Stimulated activated CD4-positive, alpha-beta T cell treated with anti-CD3 and anti-CD28 coated beads, Interleukin-1b, Interleukin-23, amount 100 ng/mL, for 4 hours (primary cell): ENCODE data around the gene NHERF2.

ENCODE experiments used
- DNase-seq, 2 donors: peaks; one replicate each; pipeline ENCODE4 v3.0.0-alpha.2; 2020; ENCODE audit warnings: low read depth in 2 of 2

The NHERF2 gene

GRCh38 chr16:2040787-2041522, 14.3 kb downstream of the NHERF2 start:
- DNase-seq, result no peak

GRCh38 chr16:2042171-2042985, 15.7 kb downstream of the NHERF2 start:
- DNase-seq, result no peak

GRCh38 chr16:2042986-2043666, 16.4 kb downstream of the NHERF2 start:
- no peak for DNase-seq

GRCh38 chr16:2043667-2044451, 17.2 kb downstream of the NHERF2 start:
- no peak for DNase-seq

GRCh38 chr16:2044541-2044940, 17.8 kb downstream of the NHERF2 start:
- DNase-seq, result no peak

GRCh38 chr16:2045965-2046892, 19.5 kb downstream of the NHERF2 start:
- no peak for DNase-seq

- no peak for DNase-seq
These were observed 20.2 kb downstream of the NHERF2 start for GRCh38 chr16:2046893-2047329.

- DNase-seq, result peak; percentile 85 to 89
These were observed 20.8 kb downstream of the NHERF2 start, which contains the start of the genes NTHL1 and TSC2 for GRCh38 chr16:2047330-2048115. Gene NTHL1, minus strand, starts transcription at chr16:2047834. Its CDS starts 11 bp downstream, at chr16:2047823. Gene TSC2, plus strand, starts transcription at chr16:2047985. Its CDS starts 631 bp downstream, at chr16:2048616.

GRCh38 chr16:2048116-2048543, 21.4 kb downstream of the NHERF2 start:
- DNase-seq, result no peak

- DNase-seq, result no peak
These were observed 26.5 kb downstream of the NHERF2 start for GRCh38 chr16:2053211-2053610.

- no peak for DNase-seq
These were observed 27.2 kb downstream of the NHERF2 start for GRCh38 chr16:2053897-2054296.

GRCh38 chr16:2054543-2055245, 28.0 kb downstream of the NHERF2 start:
- DNase-seq, result no peak

- DNase-seq, result no peak
These were observed 29.4 kb downstream of the NHERF2 start for GRCh38 chr16:2056077-2056476.

- DNase-seq, result no peak
These were observed 30.1 kb downstream of the NHERF2 start for GRCh38 chr16:2056681-2057407.

GRCh38 chr16:2057438-2057837, 30.7 kb downstream of the NHERF2 start:
- DNase-seq, result no peak

- no peak for DNase-seq
These were observed 31.7 kb downstream of the NHERF2 start for GRCh38 chr16:2058420-2058819.

- no peak for DNase-seq
These were observed 32.2 kb downstream of the NHERF2 start for GRCh38 chr16:2058872-2059271.

- no peak for DNase-seq
These were observed 33.6 kb downstream of the NHERF2 start for GRCh38 chr16:2060346-2060745.
